GM12875 (cell line): ENCODE data around the gene CMIP.

Source experiments
- H3K4me3 ChIP-seq: one replicate; pipeline ENCODE4 v1.5.1; 2011; ENCODE audit warnings: low read depth, low read length, control low read depth
- TF ChIP-seq, protein P1 (sequence below): IDR thresholded peaks from 2 replicates; pipeline ENCODE4 v1.5.1; 2011; ENCODE audit warnings: low read depth, mild to moderate bottlenecking, control low read depth, inconsistent platforms, low read length, moderate library complexity, borderline replicate concordance; ENCODE audit not compliant: insufficient read depth

The CMIP gene

DNA sequence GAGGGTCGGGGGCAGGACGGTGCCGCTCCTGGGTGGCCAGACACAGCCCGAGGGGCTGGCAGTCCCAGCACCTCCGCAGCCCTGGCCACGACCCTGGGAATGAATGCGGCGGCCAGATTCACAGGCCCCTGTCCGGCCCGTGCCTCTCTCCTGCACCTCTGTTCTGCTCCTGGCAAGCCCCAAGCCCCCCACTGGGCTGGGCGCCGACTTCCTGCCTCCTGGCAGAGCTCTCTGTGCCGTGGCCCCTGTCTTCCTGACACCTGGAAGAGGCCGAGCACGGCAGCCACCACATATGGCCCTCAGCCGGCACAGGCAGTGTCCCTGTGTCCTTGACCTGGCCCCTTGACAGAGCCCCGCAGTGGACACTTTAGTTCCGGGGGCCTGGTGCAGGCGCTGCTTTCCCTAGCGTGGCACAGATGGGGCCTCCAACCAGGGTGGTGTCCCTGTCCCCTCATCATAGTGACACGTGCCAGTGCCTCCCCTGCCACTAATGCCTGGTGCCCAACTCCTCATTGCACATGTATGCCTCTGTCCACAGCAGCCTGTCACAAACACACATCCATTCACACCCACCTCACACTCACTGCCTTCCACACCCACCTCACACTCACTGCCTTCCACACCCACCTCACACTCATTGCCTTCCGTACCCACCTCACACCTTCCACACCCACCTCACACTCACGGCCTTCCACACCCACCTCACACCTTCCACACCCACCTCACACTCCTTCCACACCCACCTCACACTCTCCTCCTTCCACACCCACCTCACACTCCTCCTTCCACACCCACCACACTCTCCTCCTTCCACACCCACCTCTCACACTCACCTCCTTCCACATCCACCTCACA lies 223.9 kb downstream of the CMIP start:
- no peak overlapping the region for H3K4me3 ChIP-seq
- TF ChIP-seq, protein P1, sequence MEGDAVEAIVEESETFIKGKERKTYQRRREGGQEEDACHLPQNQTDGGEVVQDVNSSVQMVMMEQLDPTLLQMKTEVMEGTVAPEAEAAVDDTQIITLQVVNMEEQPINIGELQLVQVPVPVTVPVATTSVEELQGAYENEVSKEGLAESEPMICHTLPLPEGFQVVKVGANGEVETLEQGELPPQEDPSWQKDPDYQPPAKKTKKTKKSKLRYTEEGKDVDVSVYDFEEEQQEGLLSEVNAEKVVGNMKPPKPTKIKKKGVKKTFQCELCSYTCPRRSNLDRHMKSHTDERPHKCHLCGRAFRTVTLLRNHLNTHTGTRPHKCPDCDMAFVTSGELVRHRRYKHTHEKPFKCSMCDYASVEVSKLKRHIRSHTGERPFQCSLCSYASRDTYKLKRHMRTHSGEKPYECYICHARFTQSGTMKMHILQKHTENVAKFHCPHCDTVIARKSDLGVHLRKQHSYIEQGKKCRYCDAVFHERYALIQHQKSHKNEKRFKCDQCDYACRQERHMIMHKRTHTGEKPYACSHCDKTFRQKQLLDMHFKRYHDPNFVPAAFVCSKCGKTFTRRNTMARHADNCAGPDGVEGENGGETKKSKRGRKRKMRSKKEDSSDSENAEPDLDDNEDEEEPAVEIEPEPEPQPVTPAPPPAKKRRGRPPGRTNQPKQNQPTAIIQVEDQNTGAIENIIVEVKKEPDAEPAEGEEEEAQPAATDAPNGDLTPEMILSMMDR: no peak

DNA sequence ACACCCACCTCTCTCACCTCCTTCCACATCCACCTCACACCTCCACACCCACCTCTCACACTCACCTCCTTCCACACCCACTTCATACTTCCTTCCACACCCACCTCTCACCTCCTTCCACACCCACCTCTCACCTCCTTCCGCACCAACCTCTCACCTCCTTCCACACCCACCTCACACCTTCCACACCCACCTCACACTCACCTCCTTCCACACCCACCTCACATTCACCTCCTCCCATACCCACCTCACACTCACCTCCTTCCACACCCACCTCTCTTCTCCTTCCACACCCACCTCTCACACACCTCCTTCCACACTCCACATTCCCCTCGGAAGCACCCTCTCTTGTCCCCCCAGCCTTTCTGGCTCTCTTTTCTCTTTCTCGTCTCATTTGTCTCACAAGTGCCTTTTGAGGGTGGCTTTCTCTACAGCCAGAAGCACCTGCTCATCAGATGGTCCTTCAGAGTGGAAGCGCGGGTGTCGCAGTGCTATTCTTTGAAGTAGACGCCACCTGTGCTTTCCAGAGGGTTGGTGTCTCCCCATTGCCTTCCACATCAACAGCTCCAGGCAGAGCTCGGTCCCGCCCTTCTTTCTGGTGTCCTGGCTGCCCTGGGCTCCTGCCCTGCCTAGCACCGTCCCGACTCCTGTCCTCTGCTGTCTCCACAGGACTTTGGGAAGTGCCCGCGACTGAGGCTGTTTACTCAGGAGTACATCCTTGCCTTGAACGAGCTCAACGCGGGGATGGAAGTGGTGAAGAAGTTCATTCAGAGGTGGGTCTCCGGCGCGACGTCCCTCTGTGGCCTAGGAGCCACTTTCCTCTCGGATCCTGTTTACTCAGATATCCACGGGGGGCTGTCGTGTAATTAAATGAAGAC lies 225.1 kb downstream of the CMIP start:
- TF ChIP-seq, protein P1: no peak
- H3K4me3 ChIP-seq: no peak overlapping the region

DNA sequence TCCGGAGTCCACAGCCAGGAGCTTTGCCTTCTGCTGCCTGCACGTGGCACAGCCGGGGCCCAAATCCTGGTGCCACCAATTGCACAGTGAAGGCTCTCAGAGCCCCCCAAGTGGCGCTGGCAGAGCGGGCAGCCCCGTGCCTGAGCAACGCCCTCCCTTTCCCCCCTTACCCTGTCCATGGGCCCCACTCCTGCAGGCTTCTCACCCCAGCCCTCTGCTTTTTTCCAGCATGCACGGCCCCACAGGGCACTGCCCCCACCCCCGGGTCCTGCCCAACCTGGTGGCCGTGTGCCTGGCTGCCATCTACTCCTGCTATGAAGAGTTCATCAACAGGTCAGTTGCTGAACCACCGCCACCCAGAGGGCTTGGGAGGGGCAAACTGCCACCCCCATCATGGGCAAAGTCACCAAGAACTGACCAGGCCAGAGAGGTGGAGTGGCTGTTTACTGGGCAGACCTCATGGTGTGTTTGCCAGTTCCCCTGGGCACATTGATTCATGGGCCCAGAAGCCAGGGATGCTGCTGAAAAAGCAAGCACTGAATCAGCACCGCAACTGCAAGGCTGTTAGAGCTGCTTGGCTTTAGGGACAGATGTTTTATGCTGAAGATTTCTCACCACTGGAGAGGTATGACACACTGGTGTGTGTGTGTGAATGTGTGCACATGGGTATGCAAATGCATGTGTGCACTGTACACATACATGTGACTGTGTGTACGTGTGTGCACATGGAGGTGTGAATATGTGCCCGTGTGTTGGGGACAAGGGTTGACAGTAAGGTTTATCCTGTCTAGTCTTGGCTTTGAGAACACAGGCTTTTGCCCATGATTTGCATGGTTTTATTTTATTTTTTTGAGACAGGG lies 227.4 kb downstream of the CMIP start:
- TF ChIP-seq, protein P1: no peak
- H3K4me3 ChIP-seq: no peak overlapping the region

DNA sequence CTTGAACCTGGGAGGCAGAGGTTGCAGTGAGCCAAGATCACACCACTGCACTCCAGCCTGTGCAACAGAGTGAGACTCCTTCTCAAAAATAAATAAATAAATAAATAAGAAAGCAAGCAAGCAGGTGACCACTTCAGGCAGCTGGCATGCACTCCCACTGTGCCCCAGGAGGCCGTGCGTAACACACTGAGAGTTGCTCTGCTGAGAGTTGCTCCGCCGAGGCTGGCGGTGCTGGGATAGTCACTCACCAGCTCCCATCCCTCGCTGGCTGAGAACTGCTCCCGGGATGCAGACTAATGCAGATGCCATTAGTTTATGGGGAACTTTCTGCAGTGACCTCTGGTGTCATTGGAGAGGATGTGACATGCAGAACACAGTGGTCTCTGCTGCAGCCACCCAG lies 228.8 kb downstream of the CMIP start:
- no peak overlapping the region for H3K4me3 ChIP-seq
- TF ChIP-seq, protein P1: no peak

DNA sequence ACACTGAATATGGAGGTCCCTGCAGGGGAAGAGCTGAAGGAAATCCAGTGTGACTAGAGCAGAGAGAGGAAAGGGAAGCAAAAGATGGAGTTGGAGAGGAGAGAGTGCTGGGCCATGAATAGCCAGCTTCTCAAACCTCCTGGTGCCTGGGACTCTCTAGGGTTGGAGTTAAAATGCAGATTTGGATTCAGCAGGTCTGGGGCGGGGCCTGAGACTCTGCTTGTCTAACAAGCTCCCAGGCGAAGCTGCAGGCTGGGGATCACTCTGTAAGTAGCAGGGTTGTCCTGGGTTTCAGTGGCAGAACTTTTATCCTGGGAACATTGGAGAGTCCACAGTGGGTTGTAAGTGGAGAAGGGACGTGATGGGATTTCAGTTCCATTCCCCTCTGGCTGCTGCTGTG lies 231.1 kb downstream of the CMIP start:
- H3K4me3 ChIP-seq: no peak overlapping the region
- TF ChIP-seq, protein P1: no peak

DNA sequence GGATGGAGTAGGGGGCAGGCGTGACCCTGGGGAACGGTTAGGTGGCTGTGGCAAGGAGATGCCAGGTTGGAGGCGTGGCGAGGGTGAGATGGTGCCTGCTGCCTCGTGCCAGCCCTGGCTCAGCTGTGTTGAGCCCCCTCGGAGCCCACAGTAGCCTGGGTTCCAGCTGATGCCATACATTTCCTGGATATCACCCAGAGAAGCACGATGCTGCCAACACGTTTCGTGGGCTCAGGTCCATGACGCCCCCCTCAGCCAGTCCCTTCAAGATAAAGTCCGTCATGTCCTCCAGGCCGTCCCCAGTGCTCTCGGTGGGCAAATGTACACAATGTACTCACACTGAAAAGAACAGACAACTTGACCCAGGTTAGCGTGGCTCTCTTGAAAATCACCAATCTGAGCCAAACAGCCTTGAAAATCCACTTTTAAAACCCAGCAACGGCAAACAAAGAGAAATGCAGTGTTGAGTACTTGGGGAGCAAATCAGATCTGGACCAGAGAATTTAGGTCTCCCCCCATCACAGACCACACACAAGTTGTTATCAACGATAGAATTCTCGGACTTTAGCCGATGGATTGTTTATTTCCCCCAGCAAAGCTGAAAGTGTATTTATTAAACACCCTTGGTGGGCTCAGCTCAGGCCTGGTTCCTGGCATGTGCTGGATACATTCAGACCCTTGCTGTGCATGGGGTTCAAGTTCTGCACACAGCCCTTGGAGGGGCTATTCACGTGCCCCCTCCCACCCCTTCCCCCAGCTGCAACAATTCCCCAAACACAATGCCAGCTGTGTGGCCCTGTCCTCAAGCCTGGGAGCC lies 231.7 kb downstream of the CMIP start:
- no peak overlapping the region for H3K4me3 ChIP-seq
- TF ChIP-seq, protein P1: no peak
